SU-DHL-6 (cell line): ENCODE results near the gene PPP2R5B.

ENCODE experiments used
- EZH2phosphoT487 ChIP-seq: fragments of 200-600 bp; sonication (generic), shearing (Covaris generic); conservative IDR thresholded peaks from 2 replicates; pipeline ENCODE4 v1.6.1; 2018; ENCODE audit warnings: mild to moderate bottlenecking, antibody characterized with exemption, low read length, moderate library complexity, mixed read lengths
- TF ChIP-seq, protein P1 (sequence below): fragments of 200-600 bp; sonication (generic); IDR thresholded peaks from one replicate; pipeline ENCODE4 v1.5.1; 2017; ENCODE audit warnings: antibody characterized with exemption, mild to moderate bottlenecking, low read length, moderate library complexity; ENCODE audit not compliant: insufficient read depth, poor library complexity, severe bottlenecking

GRCh38 chr11:64914123-64914522 is 10.4 kb upstream of the PPP2R5B start:
- TF ChIP-seq, protein P1, sequence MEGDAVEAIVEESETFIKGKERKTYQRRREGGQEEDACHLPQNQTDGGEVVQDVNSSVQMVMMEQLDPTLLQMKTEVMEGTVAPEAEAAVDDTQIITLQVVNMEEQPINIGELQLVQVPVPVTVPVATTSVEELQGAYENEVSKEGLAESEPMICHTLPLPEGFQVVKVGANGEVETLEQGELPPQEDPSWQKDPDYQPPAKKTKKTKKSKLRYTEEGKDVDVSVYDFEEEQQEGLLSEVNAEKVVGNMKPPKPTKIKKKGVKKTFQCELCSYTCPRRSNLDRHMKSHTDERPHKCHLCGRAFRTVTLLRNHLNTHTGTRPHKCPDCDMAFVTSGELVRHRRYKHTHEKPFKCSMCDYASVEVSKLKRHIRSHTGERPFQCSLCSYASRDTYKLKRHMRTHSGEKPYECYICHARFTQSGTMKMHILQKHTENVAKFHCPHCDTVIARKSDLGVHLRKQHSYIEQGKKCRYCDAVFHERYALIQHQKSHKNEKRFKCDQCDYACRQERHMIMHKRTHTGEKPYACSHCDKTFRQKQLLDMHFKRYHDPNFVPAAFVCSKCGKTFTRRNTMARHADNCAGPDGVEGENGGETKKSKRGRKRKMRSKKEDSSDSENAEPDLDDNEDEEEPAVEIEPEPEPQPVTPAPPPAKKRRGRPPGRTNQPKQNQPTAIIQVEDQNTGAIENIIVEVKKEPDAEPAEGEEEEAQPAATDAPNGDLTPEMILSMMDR, result no peak
- TF ChIP-seq EZH2phosphoT487, result no peak
